Measurements from ENCODE around the gene RNF144B. TPM values are rescaled to one million over a fixed set of nuclear protein-coding genes. Genes with fewer than 3 reads are reported as not detected.

RNF144B gene
- total and polyA plus RNA-seq, 10 donors = 6.5 to 82.5 (median 45.3) TPM

GRCh38 chr6:18492972-18493371 lies 105.8 kb downstream of the RNF144B start:
- intact Hi-C loops (cut with DNase I; ENCODE audit: low total_unique reads) = no loop called here
- Histone ChIP-seq H3K36me3 (no peaks in the 10 kb centered on the region), H3K9me3 (no peaks in the 10 kb centered on the region), H3K4me3 (no peak overlapping the region), H3K4me1 (no peaks in the 10 kb centered on the region), H3K27me3 (replicated peaks in 1 of 7) (no peaks in the 10 kb centered on the region), H3K27ac (no peak overlapping the region)
- DNase-seq = no peak
- 58 to 86% (median 83%) methylated on average over 2 of the region's 2 CpGs for WGBS, 5 donors
- TF ChIP-seq CTCF (IDR thresholded peaks at IDR 0.05 in 8 of 11, conservative IDR thresholded peaks at IDR 0.05 in 3 of 11) (no peak), POLR2AphosphoS5 (IDR thresholded peaks at IDR 0.05) (no peak)

GRCh38 chr6:18493382-18493891 lies 106.3 kb downstream of the RNF144B start:
- no peaks in the 10 kb centered on the region for H3K27me3 ChIP-seq (replicated peaks in 1 of 7)
- H3K9me3 ChIP-seq = no peaks in the 10 kb centered on the region
- TF ChIP-seq CTCF (IDR thresholded peaks at IDR 0.05 in 8 of 11, conservative IDR thresholded peaks at IDR 0.05 in 3 of 11) = no peak
- no peak for TF ChIP-seq POLR2A (IDR thresholded peaks at IDR 0.05)
- no peak for TF ChIP-seq POLR2AphosphoS5 (IDR thresholded peaks at IDR 0.05)
- intact Hi-C loops (cut with DNase I; ENCODE audit: low total_unique reads) = no loop called here
- no peaks in the 10 kb centered on the region for H3K4me1 ChIP-seq
- no peaks in the 10 kb centered on the region for H3K36me3 ChIP-seq
- no peak overlapping the region for H3K4me3 ChIP-seq
- WGBS, 5 donors = 82 to 89% (median 84%) methylated on average over 4 of the region's 4 CpGs
- DNase-seq = no peak
- H3K27ac ChIP-seq = no peak overlapping the region

GRCh38 chr6:18493925-18494324 lies 106.8 kb downstream of the RNF144B start:
- no peak overlapping the region for H3K27ac ChIP-seq
- intact Hi-C loops (cut with DNase I; ENCODE audit: low total_unique reads) = no loop called here

GRCh38 chr6:18495236-18495635 lies 108.1 kb downstream of the RNF144B start:
- H3K27ac ChIP-seq = no peak overlapping the region
- intact Hi-C loops (cut with DNase I; ENCODE audit: low total_unique reads) = no loop called here
- no peaks in the 10 kb centered on the region for H3K4me1 ChIP-seq
- no peaks in the 10 kb centered on the region for H3K36me3 ChIP-seq
- WGBS, 5 donors = 29 to 47% (median 39%) methylated on average over 2 of the region's 2 CpGs
- DNase-seq = no peak
- H3K9me3 ChIP-seq = no peaks in the 10 kb centered on the region
- TF ChIP-seq POLR2A (IDR thresholded peaks at IDR 0.05) (no peak), CTCF (IDR thresholded peaks at IDR 0.05 in 8 of 11, conservative IDR thresholded peaks at IDR 0.05 in 3 of 11) (no peak), POLR2AphosphoS5 (IDR thresholded peaks at IDR 0.05) (no peak)
- H3K4me3 ChIP-seq = no peak overlapping the region
- H3K27me3 ChIP-seq (replicated peaks in 1 of 7) = no peaks in the 10 kb centered on the region

More at GRCh38 chr6:18493925-18494324, 106.8 kb downstream of the RNF144B start:
- Histone ChIP-seq H3K27me3 (replicated peaks in 1 of 7) (no peaks in the 10 kb centered on the region), H3K36me3 (no peaks in the 10 kb centered on the region), H3K9me3 (no peaks in the 10 kb centered on the region), H3K4me1 (no peaks in the 10 kb centered on the region), H3K4me3 (no peak overlapping the region)
- whole genome bisulfite sequencing, 5 donors = 44 to 72% (median 54%) methylated on average over 2 of the region's 2 CpGs
- no peak for DNase-seq
- TF ChIP-seq CTCF (IDR thresholded peaks at IDR 0.05 in 8 of 11, conservative IDR thresholded peaks at IDR 0.05 in 3 of 11) = no peak

Data from spleen (tissue), 11 donors.